ENCODE data around the gene SPATA25. TPM values are rescaled to one million over a fixed set of nuclear protein-coding genes. Genes with fewer than 3 reads are reported as not detected.

Gene SPATA25
- total RNA-seq, 4 donors from 2014 or later, result 2.6 to 16.2 (median 6.0) TPM

DNA sequence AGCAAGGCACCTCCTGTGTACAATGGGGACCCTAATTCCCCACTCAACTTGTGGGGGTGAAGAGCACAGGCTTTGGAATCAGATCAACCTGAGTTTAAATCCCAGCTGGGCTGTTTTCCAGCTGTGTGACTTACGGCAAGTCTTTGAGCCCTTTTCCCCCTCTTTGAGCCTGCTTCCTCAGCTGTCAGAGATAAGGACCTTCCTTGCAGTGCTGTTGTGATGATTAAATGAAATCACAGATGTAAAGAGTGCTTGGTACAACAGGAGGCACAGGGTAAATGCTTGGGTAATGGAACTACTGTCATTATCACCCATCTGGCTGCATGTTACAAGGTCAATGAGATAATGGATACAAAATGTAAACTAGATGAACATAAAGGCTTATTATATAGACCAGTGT, 50.6 kb downstream of the SPATA25 start:
- Histone ChIP-seq H3K9me3 (no peaks in the 10 kb centered on the region), H3K4me3 (no peak overlapping the region), H3K36me3 (no peaks in the 10 kb centered on the region), H3K27me3 (no peaks in the 10 kb centered on the region), H3K4me1 (peaks cover 9 to 11% of the 10 kb centered on the region in 2 donors), H3K27ac (peak overlapping the region; percentile 2 to 93)
- DNase-seq, result no peak
- intact Hi-C loops (cut with DNase I; ENCODE audit: low total_unique reads), result no loop called here
- TF ChIP-seq CTCF (IDR thresholded peaks at IDR 0.05) (no peak), POLR2A (IDR thresholded peaks at IDR 0.05) (no peak)

Other genes with a start within 250 kb of the SPATA25 start
- gene WFDC11, start 217.4 kb downstream of the SPATA25 start, total RNA-seq, result not detected
- gene WFDC13, start 185.6 kb downstream of the SPATA25 start, total RNA-seq, result not detected
- gene WFDC10B, start 182.6 kb downstream of the SPATA25 start, total RNA-seq, result not detected
- not detected for gene SPINT4, start 165.3 kb downstream of the SPATA25 start, total RNA-seq
- gene WFDC3, start 95.7 kb downstream of the SPATA25 start, total RNA-seq, result 1 to 10 TPM in 1 of 4 donors, not detected in 3; 2.0 TPM
- 10 to 100 TPM; 11.2 to 29.8 (median 17.1) TPM for gene DNTTIP1, start 95.7 kb downstream of the SPATA25 start, total RNA-seq
- gene UBE2C, start 75.0 kb downstream of the SPATA25 start, total RNA-seq, result 10 to 100 TPM in 1 of 4 donors, not detected in 3; 12.4 TPM
- 1 to 10 TPM in 1 of 4 donors, under 1 TPM in 1, not detected in 2; 0.59 to 1.3 TPM for gene TNNC2, start 60.3 kb downstream of the SPATA25 start, total RNA-seq
- 100 to 1,000 TPM in 1 of 4 donors, 10 to 100 TPM in 3; 56.5 to 145 (median 63.2) TPM for gene SNX21, start 53.8 kb downstream of the SPATA25 start, total RNA-seq
- 10 to 100 TPM; 17.2 to 31.5 (median 23.5) TPM for gene ACOT8, start 30.2 kb downstream of the SPATA25 start, total RNA-seq
- gene ZSWIM3, start 30.0 kb downstream of the SPATA25 start, total RNA-seq, result 1 to 10 TPM; 3.1 to 9.2 (median 4.3) TPM
- 10 to 100 TPM in 1 of 4 donors, 1 to 10 TPM in 2, under 1 TPM in 1; 0.77 to 12.2 (median 3.3) TPM for gene ZSWIM1, start 6.4 kb downstream of the SPATA25 start, total RNA-seq
- gene NEURL2, start 3.6 kb upstream of the SPATA25 start, total RNA-seq, result 10 to 100 TPM in 1 of 4 donors, 1 to 10 TPM in 2, under 1 TPM in 1; 0.29 to 11.5 (median 4.7) TPM
- gene CTSA, start 3.7 kb upstream of the SPATA25 start, total RNA-seq, result 10 to 100 TPM; 20.6 to 66.9 (median 32.5) TPM
- 100 to 1,000 TPM in 2 of 4 donors, 10 to 100 TPM in 2; 31.2 to 221 (median 113) TPM for gene PLTP, start 24.5 kb upstream of the SPATA25 start, total RNA-seq
- 10 to 100 TPM; 11.0 to 71.0 (median 40.0) TPM for gene PCIF1, start 47.1 kb upstream of the SPATA25 start, total RNA-seq
- 10 to 100 TPM; 14.9 to 40.0 (median 29.0) TPM for gene ZNF335, start 84.6 kb upstream of the SPATA25 start, total RNA-seq
- under 1 TPM in 2 of 4 donors, not detected in 2; 0.24 to 0.35 TPM for gene MMP9, start 121.3 kb upstream of the SPATA25 start, total RNA-seq
- under 1 TPM in 1 of 4 donors, not detected in 3; 0.35 TPM for gene SLC12A5, start 141.6 kb upstream of the SPATA25 start, total RNA-seq
- gene NCOA5, start 202.3 kb upstream of the SPATA25 start, total RNA-seq, result 10 to 100 TPM in 3 of 4 donors, 1 to 10 TPM in 1; 8.2 to 37.8 (median 29.5) TPM
- 10 to 100 TPM in 3 of 4 donors, 1 to 10 TPM in 1; 2.6 to 36.5 (median 23.5) TPM for gene CD40, start 230.7 kb upstream of the SPATA25 start, total RNA-seq

Measured in uterus (tissue), 4 donors.